GM13976 (cell line): Measurements from ENCODE around the gene RNASEH1.
"Not testable (repeated sequence)": the region's sequence is repeated elsewhere in the genome, so short reads cannot be mapped to it uniquely, and the experiment has no call there.

Experiments
- DNase-seq: peaks from one replicate; pipeline ENCODE4 v3.0.0; 2012; ENCODE audit warnings: low spot score
- CTCF ChIP-seq: IDR thresholded peaks from 2 replicates; pipeline ENCODE4 v1.5.1; 2012; ENCODE audit warnings: borderline replicate concordance, mild to moderate bottlenecking; ENCODE audit not compliant: insufficient read depth; ENCODE audit errors: extremely low read depth, missing control alignments, control extremely low read depth
- in situ Hi-C: fragments of 300-500 bp; cut with MboI; formaldehyde crosslinking; loops from one replicate; pipeline ENCODE4 v1.12.0; 2022; ENCODE audit warnings: low sequenced_read_pairs, mixed read lengths, inconsistent platforms; ENCODE audit not compliant: unreplicated experiment

Gene RNASEH1

GRCh38 chr2:3584076-3584475 is 25.9 kb upstream of the RNASEH1 start:
- TF ChIP-seq CTCF: no peak
- in situ Hi-C loops: no loop called here
- DNase-seq: no peak

DNA sequence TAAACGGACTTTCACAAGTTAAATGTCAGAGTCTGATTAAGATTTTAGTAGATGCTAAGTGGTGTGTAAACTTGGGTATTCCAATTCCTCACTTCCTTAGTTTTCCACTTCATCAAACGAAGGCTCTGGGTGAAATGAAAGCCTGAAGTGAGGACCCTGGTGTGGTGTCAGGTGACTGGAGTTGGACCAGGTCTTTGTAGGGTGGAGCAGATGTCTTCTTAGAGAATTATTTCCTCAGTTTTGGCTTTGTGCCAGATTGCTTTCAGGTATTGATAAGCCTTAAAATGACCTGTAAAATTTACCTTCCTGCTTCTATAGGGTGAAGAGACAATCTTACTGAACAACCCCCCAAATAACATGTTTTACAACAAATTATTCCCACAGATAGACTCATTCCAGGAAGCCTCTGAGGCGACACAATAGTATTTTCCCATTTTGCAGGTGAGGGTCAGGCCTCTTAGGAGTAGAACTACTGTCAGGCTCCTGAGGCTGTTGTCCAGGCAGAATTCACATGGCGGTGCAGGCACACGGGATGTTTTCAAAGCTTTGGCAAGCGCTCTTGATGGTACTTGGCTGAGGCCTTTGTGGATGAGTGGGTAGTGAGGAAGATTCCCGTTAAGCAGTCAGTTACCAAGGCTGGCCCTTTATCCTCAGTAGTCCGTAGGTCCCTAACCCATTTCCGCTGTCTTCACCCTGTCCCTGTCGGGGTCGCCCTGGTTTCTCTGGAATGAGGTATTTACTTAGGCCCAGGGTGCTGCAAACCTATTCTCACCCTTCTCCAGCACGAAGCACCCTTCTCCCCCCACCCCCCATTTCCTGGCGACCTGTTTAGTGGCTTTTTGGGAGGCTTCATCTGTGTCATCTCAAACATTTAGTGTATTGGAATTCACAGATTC is 23.5 kb upstream of the RNASEH1 start:
- DNase-seq: no peak
- no peak for TF ChIP-seq CTCF
- in situ Hi-C loops: no loop called here

GRCh38 chr2:3580449-3580848 is 22.3 kb upstream of the RNASEH1 start:
- no peak for DNase-seq
- TF ChIP-seq CTCF: no peak
- in situ Hi-C loops: no loop called here

DNA sequence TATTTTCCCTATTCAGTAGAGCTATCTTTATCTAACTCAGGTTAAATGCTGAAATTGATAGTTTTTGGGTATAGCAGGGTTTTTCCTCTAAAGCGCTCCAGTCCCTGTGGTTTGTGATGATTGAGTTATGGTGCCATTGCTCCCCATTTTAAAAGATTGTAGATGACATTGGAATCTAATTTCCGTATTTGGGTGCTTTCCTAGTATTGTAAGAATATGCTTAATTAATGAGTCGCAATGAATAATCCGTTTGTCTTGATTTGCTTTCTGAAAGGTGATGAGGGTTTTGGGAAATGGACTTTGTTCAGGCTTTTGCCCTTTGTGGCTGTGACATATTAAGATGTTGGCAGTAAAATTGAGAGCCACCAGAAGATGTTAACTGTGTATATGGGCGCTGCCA is 20.9 kb upstream of the RNASEH1 start:
- in situ Hi-C loops: no loop called here
- no peak for TF ChIP-seq CTCF
- no peak for DNase-seq

- in situ Hi-C loops, DNase-seq: not testable (repeated sequence)
These were observed 18.1 kb upstream of the RNASEH1 start for GRCh38 chr2:3576263-3576630.

DNA sequence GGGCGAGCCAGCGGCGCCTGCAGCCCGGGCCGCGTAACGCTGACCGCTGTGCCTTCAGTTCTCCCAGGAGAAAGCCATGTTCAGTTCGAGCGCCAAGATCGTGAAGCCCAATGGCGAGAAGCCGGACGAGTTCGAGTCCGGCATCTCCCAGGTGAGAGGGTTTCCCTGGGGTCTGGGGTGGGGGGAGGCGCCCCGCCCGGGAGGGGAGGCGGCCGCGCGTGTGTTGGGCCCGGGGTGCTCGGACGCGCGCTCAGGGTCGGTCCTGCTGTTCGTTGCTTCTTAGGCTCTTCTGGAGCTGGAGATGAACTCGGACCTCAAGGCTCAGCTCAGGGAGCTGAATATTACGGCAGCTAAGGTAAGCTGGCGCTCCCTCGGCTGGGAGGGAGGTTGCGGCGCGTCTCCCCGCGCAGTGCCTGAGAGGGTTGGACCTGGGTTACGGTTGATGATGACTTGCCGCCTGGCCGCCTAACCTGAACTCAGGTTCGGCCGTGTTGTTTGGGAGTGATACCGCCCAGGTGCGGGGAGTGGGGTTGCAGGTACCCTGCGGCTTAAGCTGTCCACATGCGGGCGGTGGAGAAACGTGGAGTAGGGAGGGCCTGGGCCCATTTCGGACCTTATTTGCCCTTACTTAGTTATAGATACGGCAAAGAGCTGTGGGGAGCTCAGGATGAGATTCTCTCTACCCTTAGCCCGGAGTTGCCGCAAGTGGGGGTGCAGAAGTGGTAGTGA is 17.6 kb upstream of the RNASEH1 start:
- TF ChIP-seq CTCF: no peak
- in situ Hi-C loops: no loop called here
- no peak for DNase-seq

- in situ Hi-C loops: no loop called here
- DNase-seq: no peak
- TF ChIP-seq CTCF: no peak
These were observed 16.0 kb upstream of the RNASEH1 start for GRCh38 chr2:3574155-3574554.
